IPS DF 19.7 (cell line): ENCODE results near the gene SAMD4B.
"Not testable (repeated sequence)": the region's sequence is repeated elsewhere in the genome, so short reads cannot be mapped to it uniquely, and the experiment has no call there.

Experiments used
- DNase-seq: peaks from one replicate; pipeline ENCODE4 v3.0.0-alpha.2; 2013; ENCODE audit warnings: low read depth, low spot score

Gene SAMD4B

GRCh38 chr19:39310558-39311311, 31.5 kb upstream of the SAMD4B start:
- DNase-seq, result no peak

GRCh38 chr19:39314016-39314728, 28.0 kb upstream of the SAMD4B start:
- no peak for DNase-seq

- no peak for DNase-seq
Observed at GRCh38 chr19:39315933-39316332, 26.3 kb upstream of the SAMD4B start.

- no peak for DNase-seq
Observed at GRCh38 chr19:39316627-39317321, 25.4 kb upstream of the SAMD4B start.

- no peak for DNase-seq
Observed at GRCh38 chr19:39317476-39317875, 24.7 kb upstream of the SAMD4B start.

- DNase-seq, result no peak
Observed at GRCh38 chr19:39318071-39318470, 24.1 kb upstream of the SAMD4B start.

GRCh38 chr19:39318690-39319089, 23.5 kb upstream of the SAMD4B start:
- no peak for DNase-seq

- no peak for DNase-seq
Observed at GRCh38 chr19:39319098-39319891, 22.9 kb upstream of the SAMD4B start.

GRCh38 chr19:39319892-39320248, 22.4 kb upstream of the SAMD4B start:
- no peak for DNase-seq

- DNase-seq, result no peak
Observed at GRCh38 chr19:39321117-39321831, 20.9 kb upstream of the SAMD4B start.

- DNase-seq, result no peak
Observed at GRCh38 chr19:39321832-39322176, 20.4 kb upstream of the SAMD4B start.

GRCh38 chr19:39324242-39324842, 17.9 kb upstream of the SAMD4B start:
- DNase-seq, result no peak

GRCh38 chr19:39325778-39326665, 16.2 kb upstream of the SAMD4B start:
- DNase-seq, result no peak

- no peak for DNase-seq
Observed at GRCh38 chr19:39327363-39328045, 14.7 kb upstream of the SAMD4B start.

GRCh38 chr19:39328046-39328705, 14.0 kb upstream of the SAMD4B start:
- no peak for DNase-seq

GRCh38 chr19:39329948-39330347, 12.3 kb upstream of the SAMD4B start:
- DNase-seq, result no peak

GRCh38 chr19:39332293-39332692, 9.9 kb upstream of the SAMD4B start:
- no peak for DNase-seq

GRCh38 chr19:39332738-39333137, 9.5 kb upstream of the SAMD4B start:
- DNase-seq, result not testable (repeated sequence)

GRCh38 chr19:39333507-39333906, 8.7 kb upstream of the SAMD4B start:
- no peak for DNase-seq
